Stimulated activated CD4-positive, alpha-beta T cell treated with anti-CD3 and anti-CD28 coated beads, Interleukin-1b, Interleukin-23, amount 100 ng/mL, for 1 hour (primary cell): Measurements from ENCODE around the gene ASTN1.

Experiments
- DNase-seq, 2 donors: peaks; one replicate each; pipeline ENCODE4 v3.0.0-alpha.2; 2020; ENCODE audit warnings: low read depth in 2 of 2

ASTN1 gene

DNA sequence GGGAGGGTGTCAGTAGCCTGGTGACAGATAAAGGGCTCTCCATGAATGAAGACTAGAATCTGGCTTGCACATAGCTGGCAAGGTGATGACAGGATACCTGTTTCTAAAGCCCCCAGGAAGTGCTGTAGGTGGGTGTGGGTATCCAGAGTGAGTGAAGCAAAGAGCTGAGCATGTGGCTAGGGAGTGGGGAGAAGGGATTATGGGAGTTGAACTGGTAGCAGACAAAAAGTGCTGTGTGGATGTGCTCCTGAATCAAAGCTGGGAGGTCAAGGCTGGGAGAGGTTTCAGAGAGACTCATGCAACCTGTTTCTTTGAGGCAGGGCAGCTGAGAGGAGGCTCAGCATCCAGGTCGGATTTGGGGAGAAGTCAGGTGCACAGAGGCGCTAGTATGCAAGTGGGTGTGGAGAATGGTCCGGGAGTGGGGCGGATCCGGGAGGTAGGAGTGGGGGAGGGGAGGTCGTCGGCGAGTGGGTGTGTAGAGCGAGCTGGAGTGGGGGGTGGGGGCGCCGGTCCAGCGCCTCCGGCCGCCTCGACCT is 600 bp downstream of the ASTN1 start:
- DNase-seq: no peak

DNA sequence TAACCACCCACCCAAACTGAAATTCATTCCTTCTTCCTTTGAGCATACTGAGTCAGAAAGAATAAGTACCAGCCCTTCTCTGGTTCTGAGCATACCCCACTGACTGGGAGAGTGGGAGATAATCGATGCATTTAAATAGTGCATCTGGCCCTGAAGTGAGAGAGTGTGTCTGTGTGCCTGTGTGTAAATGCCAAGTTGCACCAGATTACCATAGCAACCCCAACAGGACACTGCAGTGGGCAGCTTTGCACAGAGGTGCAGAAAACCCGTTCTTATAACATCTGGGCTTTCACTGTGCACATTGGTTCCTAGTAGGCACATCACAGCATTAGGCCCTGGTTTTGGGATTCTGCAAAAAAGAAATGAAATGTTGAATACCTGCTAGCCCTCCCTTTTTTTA is 2.3 kb downstream of the ASTN1 start:
- DNase-seq: no peak

DNA sequence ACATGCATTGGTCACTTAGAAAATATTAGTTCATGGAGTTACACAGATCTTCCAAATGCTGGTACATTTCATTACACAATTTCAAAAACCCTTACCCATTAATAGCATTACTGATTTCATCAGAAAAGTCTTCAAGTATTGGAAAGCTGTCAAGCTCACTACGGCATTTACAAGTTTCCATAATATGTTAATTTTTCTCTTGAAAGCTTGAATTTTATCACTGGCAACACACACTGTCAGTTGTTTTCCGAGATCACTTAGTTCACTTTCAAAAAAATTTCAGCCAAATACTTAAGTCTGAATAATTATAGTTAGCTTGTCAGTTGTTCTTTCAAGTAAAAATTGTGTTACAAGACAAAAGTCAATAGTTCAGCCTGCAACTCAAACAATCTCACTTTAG is 18.0 kb downstream of the ASTN1 start:
- no peak for DNase-seq

DNA sequence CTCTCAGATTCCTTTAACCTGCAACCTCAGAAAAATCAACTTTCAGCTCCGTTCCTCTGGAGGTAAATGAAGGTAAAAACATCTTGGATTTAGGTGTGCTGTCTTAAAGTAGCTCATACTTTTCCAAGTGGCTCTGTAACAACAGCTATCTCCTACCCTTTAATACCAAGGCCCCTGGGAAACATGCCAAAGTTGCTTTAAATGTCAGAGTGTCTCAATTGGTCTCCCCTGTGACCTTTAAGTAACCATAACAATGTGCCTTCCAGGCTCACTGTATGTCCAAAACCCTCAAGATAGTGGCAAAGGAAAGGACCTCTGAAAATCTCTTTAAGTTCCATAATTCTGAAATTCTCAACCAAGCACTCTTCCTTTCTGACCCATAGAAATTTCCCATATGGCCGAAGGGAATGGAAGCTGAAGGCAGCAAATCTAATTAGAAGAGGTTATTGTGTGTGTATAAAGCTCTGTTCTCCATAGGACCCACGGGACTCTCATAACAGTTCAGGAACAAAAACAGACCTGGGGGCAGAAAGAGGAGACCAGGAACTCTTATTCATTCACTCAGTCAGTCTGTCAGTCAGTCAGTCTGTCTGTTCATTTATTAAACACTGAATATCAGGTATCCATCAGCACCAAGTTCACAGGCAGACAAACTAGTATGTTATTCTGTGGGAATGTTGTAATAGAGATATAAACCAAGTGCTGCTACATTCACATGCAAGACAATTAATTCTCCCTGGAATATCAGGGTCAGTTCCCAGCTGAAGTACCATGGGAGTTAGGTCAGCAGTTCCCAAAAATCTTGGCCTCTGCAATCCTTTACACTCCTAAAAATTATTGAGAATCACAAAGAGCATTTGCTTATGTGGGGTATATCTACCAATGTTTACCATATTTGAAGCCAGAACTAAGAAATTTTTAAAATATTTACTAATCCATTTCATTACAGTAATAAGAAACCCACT is 19.1 kb downstream of the ASTN1 start:
- DNase-seq: no peak

DNA sequence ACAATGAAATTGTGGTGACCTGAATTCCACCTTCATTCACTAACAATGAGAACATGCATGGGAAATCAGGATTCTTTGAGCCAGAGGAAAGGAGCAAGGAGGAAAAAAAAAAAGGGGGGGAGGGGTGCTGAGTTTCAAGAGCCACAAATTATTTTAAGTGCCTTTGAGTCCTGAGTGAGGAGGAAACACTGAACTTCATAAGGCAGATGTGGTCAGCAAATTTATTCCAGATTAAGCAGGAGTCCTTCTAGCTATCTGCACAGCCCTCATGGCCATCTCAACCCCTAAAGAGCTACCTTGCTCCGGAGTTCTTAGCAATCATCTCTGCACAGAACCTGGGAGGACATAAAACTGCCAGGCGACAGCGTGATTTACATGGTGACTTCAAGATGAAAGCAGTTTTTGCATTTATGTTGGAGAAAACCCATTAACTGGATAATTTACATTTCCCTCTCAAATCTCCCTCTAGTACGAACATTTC is 21.7 kb downstream of the ASTN1 start:
- DNase-seq: no peak

DNA sequence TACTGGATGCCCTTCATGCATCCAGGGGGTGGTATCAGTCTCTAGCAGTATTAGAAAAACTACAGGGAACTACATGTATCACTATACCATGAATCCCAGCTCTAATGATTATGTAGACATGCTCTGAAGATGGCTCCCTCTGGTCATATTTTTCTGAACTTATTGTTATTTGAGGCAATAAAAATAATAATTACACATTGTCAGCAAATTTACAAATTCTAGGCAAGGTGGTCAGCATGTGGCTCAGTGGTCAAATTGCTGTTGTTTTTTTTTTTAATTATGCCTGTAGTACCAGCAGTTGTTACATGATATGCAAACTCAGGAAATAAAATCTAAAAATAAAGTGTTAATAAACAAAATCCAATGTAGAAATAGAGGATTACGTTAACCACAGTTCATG is 22.5 kb downstream of the ASTN1 start:
- no peak for DNase-seq

DNA sequence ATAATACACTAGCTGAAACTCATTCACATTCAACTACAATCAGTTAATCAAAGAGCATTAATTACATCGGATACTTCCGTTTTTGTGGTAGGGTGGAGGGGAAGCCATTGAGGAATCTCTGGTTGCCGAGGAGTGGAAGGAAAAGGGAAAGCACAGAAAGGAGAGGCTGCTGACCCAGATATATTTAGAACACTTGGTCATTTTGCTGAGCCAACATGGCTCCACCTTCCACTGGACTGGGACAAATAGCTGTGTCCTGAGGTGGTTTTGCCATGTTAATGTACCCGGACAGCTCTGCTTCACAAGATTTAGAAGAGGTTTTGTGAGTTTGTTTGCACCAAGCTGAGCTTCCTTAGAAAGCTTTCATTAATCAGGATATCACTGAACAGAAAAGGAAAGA is 26.2 kb downstream of the ASTN1 start:
- no peak for DNase-seq

DNA sequence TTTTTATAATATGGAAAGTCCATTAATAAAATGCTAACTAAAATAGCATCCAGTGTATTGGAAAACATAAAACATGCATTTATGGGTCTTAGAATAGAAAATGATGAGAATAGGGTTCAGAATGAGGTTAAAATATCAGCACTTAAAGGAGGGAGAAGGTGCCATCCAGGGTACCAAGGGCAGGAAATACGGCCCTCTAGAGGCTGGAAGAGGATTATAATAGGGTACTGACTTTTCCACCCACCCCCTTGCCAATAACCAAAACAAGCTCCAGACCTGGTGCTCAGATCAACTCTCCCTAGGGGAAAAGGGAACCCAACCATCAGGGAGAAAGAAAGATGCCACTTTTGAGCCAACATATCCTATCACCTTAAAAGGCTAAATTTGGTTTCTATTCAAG is 26.7 kb downstream of the ASTN1 start:
- no peak for DNase-seq

DNA sequence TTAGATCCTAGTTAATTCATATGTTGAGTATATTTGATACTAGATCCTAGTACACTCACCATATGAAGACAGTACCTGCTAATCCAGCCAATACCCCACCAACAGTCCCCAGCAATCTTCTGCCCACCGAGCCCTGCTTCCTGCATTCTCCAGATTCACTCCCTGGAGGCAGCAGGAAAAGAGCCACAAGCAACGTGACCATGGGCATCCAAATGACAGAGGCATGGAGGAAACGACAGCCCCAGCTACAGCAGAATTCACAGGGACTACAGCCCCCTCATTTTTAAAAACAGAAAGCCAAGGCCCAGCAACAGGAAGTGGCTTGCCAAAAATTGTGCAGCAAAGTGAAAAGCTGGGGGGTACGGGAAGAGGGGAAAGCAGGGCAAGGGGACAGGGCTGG is 29.3 kb downstream of the ASTN1 start:
- DNase-seq: no peak

DNA sequence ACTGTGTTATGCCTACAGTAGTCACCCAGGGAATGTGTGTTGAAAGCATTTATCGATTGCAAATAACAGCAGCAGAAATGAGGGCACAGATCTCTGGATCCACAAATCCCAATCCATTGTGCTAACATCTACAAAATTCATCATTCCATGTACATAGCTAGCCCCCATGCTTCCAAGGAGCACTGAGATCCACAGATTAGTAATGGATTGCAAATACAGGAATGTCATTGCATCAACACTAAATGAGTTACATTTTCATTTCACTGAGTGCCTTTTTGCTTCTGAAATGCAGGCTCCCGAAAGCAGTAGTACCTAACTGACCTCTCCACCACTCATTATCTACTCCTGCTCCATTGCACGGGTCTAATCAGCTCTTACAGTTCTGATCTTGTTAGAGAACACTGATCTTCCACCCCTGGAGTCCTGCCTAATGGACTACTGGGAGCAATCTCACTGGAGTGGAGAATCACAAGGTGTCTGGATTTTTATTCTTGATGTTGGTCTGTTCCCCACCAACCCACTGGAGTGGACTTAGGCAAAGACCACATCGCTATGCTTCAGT is 30.5 kb downstream of the ASTN1 start:
- no peak for DNase-seq

DNA sequence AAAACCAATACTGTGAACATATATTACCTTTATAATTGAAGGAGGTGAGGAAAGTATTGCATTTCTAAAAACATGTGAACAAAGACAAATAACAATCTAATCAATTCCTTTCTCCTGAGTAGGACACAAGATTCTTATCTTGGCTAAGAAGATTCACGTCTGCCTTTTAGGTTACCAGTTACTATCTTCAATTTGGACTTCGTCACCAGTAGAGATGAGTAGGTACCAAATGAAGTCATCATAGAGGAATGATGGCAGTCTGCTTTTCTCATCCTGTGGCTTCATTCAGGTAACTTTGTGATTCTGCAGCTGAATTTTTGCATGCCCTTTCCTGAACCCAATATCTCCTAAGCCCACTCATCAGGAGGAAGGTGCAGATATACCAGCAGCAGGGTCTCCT is 32.4 kb downstream of the ASTN1 start:
- no peak for DNase-seq

DNA sequence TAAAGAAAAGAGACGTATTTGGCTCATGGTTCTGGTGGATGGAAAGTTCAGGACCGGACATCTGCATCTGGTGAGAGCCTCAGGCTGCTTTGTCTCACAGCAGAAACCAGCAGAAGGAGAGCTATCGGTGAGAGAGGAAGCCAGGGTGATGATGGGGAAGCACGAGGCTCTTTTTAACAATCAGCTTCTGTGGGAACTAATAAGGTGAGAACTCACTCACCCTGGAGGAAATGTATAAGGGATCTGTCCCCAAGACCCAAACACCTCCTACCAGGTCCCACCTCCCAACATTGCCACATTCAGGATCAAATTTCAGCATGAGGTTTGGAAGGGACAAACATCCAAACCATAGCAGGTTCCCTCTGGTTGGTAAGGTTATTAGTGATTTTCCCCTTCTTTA is 32.8 kb downstream of the ASTN1 start:
- no peak for DNase-seq

DNA sequence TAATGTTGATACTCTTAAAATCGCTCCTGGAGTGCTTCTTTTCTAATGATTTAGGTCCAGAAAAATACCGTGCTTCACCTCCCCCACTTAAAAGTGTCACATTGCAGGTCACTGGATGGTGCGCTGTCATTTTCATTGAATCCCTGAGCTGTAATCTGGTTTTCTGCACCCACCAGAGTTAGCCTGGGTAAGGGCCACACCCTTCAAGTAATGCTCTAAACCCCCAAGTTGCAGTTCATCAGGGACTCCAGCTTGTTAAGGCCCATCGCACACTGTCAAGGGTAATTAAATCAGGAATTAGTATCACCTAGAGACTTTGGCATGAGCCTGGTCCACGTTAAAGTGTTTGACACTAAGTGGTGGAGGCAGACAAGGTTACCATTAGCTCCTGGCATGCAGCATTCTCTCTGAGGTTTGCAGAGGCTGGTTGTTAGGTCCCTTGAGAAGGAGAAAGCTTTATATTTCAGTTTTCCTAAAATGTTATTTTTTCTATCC is 34.0 kb downstream of the ASTN1 start:
- no peak for DNase-seq

DNA sequence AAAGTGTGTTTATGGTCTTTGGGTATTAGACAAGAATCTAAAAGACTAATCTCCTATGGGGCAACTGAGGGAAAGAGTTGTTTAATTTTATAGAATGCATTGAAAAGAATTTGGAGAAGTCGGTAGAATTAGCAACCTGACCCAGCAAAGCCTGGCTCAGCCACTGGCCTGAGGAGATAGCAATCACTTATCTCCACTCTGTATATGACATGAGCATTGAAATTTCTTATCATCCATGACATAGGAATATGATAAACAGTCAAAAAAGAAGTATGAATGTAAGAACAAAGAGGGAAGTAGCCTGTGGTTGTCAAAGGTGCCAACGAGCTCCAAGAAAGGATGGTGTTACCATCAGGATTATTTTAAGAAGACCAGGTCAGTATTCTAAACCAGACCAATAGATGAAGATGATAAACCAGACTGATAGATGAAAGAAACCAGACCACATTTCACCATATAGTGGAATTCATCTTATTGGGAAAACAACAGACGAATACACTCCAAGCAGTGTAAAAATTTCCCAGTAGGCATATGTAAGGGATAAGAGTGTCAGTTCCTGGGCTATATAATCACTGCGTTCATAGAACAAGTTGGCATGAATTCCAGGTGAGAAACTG is 35.7 kb downstream of the ASTN1 start:
- DNase-seq: no peak

DNA sequence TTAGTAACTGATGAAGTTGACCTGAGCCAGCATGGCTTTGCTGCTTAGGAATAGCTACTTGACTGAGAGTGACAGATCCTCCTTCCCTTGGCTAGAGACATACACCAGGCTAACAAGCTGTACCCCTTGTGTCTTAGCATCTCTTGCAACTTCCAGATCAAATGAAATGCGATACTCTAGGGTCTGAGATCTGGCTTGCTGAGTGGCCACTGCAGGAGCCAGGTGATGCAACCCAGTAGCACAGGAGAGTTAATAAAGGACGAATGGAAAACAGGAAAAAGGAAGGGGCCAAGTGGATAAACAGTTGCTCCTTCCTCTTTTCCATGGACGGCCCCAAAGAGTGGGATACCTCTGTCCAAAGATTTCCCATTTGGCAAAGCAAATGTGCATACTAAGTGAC is 38.2 kb downstream of the ASTN1 start:
- no peak for DNase-seq

DNA sequence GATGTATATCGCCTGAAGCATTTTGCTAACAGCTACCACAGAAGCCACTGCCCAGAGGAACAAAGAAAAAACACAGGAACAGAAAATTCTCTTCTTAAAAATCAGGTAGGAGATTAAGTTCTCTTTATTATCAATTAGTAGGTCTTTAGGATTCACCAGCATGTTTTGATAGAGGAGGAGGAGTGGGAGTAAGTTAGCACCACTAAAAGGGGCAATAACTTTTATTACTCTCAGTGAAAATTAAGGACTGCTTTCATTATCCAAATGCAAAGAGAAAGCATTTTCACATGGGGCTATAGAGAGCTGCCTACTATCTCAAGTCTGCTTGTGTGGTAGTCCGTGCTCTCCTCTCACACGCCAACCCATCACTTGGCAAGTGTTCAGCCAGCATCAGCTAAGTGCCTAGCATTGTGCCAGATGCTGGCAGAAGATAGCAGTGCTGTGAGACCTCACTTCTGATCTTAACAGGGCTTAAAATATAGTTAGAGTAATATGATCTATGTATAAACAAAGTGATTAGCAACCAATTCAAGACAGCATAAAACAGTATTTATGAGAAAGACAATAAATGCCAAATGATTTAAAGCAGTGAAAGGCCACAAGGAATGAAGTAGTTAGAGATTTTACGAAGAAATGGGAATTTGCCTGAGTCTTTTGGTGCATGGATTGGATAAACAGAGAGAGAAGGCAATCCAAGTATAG is 39.8 kb downstream of the ASTN1 start:
- no peak for DNase-seq

DNA sequence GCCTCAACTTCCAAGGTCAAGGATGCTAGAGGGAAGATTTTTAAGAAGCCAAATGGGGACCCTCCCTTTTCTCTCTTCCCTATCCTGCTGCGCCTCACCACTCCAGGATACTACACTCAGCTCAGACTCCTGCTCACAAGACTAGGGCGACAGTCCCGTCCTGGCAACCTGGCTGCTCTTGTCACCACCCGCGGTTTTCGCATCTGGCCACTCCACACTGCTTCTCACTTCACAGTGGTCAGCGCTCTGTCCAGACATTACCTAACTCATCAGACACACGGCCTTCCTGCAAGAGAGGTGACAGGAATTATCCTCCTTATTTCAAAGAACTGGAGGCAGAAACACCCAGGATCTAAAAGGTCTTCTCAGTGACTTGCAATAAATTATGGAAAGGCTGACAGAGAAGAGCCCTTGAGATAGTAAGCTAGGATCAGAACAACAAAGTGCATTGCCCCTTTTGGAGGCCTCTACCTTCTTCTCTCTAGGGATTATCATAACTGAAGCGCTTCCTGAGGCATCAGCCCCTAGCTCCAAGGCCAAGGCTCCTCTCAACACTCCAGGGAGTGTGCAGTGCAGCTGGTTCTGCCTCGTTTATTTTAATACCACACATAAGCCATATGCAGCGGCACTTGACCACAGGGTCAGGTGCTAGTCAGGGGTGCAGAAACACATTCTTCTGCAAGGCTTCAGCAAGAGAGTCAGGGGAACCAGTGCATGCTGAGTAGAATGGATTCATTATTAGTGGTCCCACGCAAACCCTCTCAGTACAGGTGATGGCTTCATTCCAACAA is 41.9 kb downstream of the ASTN1 start:
- no peak for DNase-seq

DNA sequence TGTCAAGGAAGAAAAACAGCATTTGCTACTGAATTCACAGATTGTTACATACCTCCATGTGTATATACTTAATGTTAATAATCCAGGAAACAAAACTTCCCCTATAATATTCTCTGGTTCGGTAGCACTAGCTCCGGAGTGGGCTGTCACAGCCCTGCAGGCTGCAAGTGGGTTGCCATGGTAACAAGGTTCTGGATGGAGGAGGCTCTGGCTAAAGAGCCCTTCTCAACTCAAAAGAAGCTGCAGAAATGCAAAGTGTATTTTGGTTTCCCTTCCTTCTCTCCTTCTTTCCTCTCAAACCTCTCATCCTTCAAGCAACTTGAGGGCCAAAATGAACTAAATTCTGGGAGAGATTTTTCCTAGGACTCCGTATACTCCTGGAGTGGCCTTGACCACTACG is 45.2 kb downstream of the ASTN1 start:
- no peak for DNase-seq

DNA sequence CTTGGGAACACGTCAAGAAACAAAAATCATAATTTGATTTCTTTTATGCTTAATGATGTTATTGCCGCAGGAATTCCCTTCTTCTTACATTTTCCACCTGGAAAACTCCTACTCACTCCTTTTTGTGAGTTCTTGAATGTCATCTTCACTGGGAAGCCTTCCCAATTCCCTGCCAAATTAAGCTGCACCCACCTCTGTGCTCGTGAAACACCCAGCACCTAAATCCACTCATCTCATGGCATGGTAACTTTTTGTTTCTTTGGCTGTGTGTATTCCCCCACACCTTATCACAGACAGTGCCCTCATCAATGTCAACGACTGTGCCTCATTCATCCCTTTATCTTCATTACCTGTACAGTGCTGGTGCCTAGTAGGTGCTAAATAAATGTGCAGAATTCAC is 45.6 kb downstream of the ASTN1 start:
- no peak for DNase-seq

DNA sequence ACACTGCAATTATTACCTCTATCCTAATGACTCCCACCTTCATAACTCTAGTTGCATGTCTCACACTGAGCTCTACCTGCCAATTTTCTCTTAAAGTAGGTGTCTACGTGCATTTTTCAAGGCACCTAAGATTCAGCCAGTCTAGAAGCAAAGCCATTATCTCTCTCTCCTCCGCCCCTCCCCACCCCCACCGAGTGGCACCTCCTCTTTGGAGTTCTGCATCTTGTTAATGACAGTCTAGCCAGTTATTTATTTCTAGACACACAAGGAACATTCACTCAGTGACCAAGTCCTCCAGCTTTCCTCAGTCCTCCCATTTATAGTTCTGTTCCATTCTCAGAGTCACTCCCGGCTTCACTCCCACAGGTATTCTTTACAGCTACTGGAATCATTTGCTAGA is 47.6 kb downstream of the ASTN1 start:
- no peak for DNase-seq
